HepG2 (cell line): Measurements from ENCODE around the gene KIAA1755.

Experiments used
- ARNT ChIP-seq: fragments of 450-650 bp; IDR thresholded peaks from 2 replicates; pipeline ENCODE4 v1.6.1; 2017
- ARNTL ChIP-seq: sonication (generic); formaldehyde crosslinking; IDR thresholded peaks from 2 replicates; pipeline ENCODE4 v1.4.0; 2020; ENCODE audit warnings: mild to moderate bottlenecking, missing genetic modification reagents

- no peak for TF ChIP-seq ARNTL (CRISPR knock-in tag)
- no peak for TF ChIP-seq ARNT
Measured at GRCh38 chr20:38272961-38273360, 12.4 kb upstream of the KIAA1755 start.
